GM18498 (cell line): ENCODE data around the gene TMEM176A.
"Not testable (repeated sequence)": the region's sequence is repeated elsewhere in the genome, so short reads cannot be mapped to it uniquely, and the experiment has no call there.

Experiments
- ATAC-seq: cut with Tn5 transposase; IDR thresholded peaks from one replicate; pipeline ENCODE4 v1.9.1; 2021; ENCODE audit warnings: mild to moderate bottlenecking, moderate library complexity; ENCODE audit not compliant: unreplicated experiment

Gene TMEM176A

DNA sequence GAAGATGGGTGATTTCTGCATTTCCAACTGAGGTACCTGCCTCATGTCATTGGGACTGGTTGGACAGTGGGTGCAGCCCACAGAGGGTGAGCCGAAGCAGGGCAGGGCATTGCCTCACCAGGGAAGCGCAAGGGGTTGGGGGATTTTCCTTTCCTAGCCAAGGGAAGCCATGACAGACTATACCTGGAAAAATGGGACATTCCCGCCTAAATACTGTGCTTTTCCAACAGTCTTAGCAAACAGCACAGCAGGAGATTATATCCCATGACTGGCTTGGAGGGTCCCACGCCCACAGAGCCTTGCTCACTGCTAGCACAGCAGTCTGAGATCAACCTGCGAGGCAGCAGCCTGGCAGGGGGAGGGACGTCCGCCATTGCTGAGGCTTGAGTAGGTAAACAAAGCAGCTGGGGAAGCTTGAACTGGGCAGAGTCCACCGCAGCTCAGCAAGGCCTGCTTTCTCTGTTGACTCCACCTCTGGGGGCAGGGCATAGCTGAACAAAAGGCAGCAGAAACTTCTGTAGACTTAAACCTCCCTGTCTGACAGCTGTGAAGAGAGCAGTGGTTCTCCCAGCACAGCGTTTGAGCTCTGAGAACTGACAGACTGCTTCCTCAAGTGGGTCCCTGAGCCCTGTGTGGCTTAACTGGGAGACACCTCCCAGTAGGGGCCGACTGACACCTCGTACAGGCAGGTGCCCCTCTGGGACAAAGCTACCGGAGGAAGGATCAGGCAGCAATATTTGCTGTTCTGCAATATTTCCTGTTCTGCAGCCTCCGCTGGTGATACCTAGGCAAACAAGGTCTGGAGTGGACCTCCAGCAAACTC, 7.3 kb downstream of the TMEM176A start:
- not testable (repeated sequence) for ATAC-seq

- no peak for ATAC-seq
Observed at GRCh38 chr7:150814328-150815001, 13.9 kb downstream of the TMEM176A start.

DNA sequence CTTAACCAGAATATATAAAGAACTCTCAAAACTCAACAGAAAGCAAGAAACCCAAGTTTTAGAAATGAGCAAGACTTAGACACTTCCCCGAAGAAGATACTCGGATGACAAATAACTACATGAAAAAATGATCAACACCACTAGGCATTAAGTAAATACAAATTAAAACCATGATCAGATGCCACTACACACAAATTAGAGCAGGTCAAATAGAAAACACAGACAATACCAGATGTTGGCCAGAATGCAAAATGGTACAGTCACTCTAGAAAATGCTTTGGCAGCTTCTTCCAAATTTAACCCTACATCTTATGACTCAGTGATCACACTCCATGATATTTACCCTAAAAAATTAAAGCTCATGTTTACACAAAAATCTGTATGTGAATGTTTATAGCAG, 18.4 kb downstream of the TMEM176A start:
- no peak for ATAC-seq

DNA sequence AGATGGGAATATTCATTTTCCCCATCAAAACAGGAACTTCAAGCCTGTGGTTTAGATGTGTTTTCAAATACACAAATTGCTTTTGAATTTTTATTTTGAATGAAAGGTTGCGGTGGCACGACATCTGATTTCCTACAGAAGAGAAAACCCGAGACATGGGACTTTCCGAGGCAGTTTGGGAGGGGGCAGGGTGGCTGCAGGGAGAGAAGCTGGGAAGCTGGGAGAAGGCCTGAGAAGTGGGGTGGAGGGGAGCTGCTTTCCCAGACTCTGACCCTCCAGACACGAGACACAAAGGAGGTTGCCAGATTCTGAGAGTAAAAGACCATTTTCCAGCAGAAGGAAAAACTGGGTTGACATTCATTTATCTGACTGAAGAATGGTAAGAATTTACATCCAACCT, 19.6 kb downstream of the TMEM176A start:
- ATAC-seq = no peak

GRCh38 chr7:150820578-150821198, 20.1 kb downstream of the TMEM176A start:
- ATAC-seq = no peak

GRCh38 chr7:150823043-150823442, 22.5 kb downstream of the TMEM176A start:
- ATAC-seq = no peak

- no peak for ATAC-seq
Observed at GRCh38 chr7:150823484-150824126, 23.0 kb downstream of the TMEM176A start.

DNA sequence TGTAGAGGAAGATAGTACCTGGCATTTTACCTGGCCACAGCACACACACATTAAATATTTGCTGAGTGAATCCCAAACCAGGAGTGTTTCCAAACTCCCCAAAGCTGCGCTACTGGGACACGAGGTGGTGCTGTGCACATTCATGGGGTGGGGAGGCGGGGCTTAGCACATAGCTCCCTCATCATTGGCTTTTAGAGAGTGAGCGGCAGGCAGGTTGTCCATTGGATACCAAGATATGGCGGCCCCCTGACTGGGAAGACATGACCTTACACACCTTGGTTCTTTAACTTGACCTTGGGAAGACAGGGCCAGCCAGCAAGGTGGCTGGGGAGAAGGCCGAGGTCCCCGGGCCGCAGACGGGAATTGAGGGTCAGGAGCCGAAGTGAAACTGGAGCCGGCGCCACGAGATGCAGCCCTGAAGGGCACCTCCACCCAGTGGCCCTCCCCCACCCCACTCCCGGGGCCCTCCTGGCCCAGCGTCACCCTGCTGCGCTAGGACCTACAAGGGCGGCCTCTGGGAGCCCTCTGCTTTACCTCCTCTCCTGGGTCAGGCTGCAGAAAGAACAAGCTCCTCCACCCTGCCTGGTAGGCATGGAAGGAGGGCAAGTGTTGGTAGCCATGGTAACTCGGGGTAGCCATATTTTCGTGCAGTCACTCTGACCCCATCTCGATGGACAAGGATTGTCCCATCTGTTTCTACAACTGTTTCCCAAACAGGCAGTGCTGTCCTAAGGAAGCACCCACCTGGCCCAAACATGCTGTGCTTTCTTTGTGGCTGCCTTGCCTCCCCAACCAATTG, 24.0 kb downstream of the TMEM176A start:
- no peak for ATAC-seq

DNA sequence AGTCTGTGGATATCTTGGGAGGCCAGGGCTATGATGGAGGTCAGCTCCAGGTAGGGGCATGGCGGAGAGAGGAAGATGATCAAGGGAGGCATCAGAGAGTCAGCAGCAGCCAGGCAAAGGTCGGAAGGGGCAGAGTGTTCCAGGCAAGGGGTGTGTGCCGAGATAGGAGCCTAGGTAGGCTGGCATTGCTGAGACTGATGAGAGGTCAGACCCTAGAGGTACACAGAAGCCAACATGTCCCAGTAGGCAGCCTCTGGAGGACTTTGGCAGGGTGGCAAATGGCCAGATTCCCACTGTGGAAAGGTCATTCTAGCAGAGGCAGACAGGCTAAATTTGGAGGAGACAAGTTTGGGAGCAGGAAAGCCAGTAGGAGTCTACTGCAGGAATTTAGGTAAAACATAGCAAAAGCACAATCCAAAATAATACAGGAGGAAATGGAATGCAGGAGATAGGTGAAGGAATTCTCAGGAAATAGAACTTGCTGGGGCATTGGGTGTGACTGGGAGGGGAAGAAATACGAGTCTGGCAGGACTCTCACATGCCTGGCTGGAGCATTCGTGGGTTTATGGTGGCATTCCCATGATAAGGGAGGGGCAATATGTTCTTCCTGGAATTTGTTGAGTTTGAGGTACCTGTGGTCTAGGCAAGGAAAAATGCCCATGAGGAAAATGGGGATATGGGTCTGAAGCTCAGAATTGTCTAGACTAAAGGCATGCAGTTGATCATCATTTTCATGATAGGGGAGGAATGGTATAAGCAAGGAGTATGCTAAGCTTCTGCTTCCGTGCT, 25.7 kb downstream of the TMEM176A start:
- ATAC-seq = no peak

DNA sequence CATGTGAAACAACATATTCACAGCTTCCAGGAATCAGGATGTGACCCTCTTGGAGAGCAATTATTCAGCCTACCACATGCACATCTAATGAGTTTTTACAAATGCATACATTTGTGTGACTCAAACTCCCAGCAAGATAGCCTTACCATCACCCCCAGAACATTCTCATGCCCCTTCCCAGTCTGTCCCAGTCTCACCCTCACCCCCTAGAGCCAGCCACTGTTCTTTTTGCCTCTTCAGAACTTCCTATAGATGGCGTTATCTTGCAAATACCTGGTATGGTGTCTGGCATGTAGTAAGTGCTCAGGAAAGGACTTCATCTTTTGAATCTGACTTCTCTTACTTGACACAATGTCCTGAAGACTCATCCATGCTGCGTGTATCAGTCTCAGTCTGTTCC, 27.8 kb downstream of the TMEM176A start:
- no peak for ATAC-seq

DNA sequence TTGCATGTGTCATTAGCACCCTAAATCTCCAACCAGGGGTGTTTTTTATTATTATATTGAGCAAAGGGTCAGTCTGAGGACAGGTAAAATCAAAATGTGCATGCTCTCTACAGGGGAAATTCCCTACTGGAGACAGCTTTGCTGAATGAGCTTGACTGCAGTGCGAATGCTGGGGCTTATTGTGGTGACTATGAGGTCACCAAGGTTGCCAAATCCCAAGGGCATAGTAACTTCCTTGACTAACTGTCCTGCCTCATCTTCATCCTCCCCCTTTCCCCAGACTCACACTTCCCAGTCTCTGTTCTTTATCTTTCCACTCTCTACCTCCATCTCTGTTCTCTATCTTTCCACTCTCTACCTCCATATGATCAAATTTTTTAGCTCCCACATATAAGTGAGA, 28.9 kb downstream of the TMEM176A start:
- no peak for ATAC-seq

DNA sequence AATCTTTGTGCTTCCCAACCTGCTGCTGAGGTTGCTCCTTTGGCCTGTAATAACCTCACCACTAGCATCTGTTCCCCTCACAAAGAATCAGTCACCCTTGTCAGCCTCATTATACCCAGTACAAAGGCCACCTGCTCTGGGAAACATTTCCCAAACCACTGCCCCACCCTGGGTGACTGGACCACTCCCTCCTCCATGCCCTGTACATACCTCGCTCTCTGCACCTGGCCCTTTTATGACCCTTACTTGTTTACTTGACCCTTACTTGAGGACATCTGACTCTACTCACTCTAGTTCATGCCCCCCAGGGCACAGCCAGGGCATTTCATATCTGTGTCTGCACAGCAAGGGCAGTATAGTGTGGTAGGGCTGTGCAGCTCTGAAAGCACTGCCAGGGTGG, 30.4 kb downstream of the TMEM176A start:
- no peak for ATAC-seq

- ATAC-seq = no peak
Observed at GRCh38 chr7:150831851-150832250, 31.3 kb downstream of the TMEM176A start.

DNA sequence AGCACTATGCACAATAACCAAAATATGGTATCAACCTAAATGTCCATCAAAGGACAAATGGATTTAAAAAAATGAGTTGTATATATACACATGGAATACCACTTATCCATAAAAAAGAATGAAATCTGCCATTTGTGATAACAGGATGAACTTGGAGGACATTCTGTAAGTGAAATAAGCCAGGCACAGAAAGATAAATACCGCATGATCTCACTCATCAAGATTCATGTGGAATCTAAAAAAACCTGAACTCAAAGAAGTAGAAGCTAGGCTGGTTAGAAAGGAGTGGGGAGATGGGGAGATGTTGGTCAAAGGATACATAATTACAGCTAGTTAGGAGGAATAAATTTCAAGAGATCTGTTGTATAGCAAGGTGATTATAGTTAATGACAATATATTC, 34.5 kb downstream of the TMEM176A start:
- no peak for ATAC-seq

DNA sequence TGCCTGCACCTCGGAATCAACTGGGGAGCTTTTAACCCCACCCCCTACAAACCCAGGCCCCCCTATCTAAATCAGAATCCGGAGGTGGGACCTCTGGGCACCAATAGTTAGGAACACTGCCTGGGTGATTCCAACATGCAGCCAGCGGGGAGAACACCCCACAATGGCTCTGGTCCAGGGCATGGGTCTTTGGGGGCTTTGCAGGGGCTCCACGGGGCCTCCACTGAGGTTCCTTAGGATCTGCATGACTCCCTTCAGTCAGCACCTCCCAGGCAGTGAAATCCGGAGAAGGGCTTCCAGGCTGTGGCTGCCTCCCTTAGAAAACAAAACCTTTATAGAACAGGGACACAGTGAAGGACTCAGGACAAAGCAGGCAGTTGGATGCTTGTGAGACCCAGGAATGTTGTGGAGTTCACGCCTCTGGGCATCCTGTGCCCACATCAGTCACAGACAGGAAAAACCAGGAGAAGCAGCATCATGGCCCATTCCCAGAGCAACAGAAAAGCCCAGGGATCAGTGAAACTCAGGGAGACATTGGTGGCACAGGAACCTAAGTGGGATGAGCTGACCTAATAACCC, 35.2 kb downstream of the TMEM176A start:
- ATAC-seq = no peak

- no peak for ATAC-seq
Observed at GRCh38 chr7:150838965-150839650, 38.5 kb downstream of the TMEM176A start.

- no peak for ATAC-seq
Observed at GRCh38 chr7:150842018-150842417, 41.4 kb downstream of the TMEM176A start.

GRCh38 chr7:150842716-150843115, 42.1 kb downstream of the TMEM176A start:
- ATAC-seq = no peak

DNA sequence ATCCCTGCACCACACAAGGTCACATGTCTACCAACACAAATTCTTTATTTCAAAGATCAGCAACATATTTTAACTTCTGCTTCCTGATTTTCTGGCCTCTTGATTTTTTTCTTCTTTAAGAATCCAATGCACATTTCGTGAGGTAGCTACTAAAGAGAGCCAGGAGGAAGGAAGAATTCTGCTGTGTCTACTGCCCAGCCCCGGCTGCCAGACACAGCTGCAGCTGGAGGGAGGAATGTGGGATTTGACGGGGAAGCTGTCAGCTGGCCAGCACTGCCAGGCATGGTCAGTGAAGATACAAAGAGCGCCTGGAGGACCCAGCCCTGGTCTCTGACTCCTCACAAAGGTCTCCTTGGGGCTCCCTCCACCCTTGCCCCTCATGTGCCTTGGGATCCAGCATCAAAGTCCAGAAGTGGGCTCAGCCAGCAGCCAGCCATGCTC, 44.9 kb downstream of the TMEM176A start:
- ATAC-seq = no peak
